Naive thymus-derived CD8-positive, alpha-beta T cell (primary cell): ENCODE measurements around the gene CAMTA1. TPM values are rescaled to one million over a fixed set of nuclear protein-coding genes. Genes with fewer than 3 reads are reported as not detected.

Source experiments
- ATAC-seq, 2 donors: fragments of 150-1000 bp; cut with Tn5 transposase in 1 of 2; sonication (Bioruptor Pico), chemical (Tn5 transposase) in 1 of 2; 1 replicate in 1 of 2; 2 replicates in 1 of 2; pipeline ENCODE4 v1.10.0; 2021; ENCODE audit warnings: mild to moderate bottlenecking in 2 of 2, moderate library complexity in 2 of 2
- POLR2A ChIA-PET: fragments of 350-600 bp; sonication (Branson Sonifier 250); formaldehyde crosslinking; loops from one replicate; lab custom pipeline; 2021; ENCODE audit warnings: antibody characterized with exemption; lab: Charles Lee
- DNase-seq, 10 donors: peaks; one replicate each; pipeline versions ENCODE4 v3.0.0 to v3.0.0-alpha.2; 2020 to 2022
- H3K27ac Mint-ChIP-seq, 10 donors: one replicate each; pipeline ENCODE4 v1.8.0; 2020 to 2022; ENCODE audit warnings: mild to moderate bottlenecking in 10 of 10, mixed read lengths in 10 of 10, moderate library complexity in 4 of 10, inconsistent platforms in 1 of 10
- H3K27me3 Mint-ChIP-seq, 5 donors: one replicate each; pipeline ENCODE4 v1.8.0; 2021 to 2022; ENCODE audit warnings: mixed read lengths in 5 of 5
- H3K36me3 Mint-ChIP-seq, 3 donors: one replicate each; pipeline ENCODE4 v1.8.0; 2020 to 2022; ENCODE audit warnings: mixed read lengths in 3 of 3, mild to moderate bottlenecking in 2 of 3, inconsistent platforms in 1 of 3
- H3K4me1 Mint-ChIP-seq, 4 donors: one replicate each; pipeline ENCODE4 v1.8.0; 2021 to 2022; ENCODE audit warnings: mixed read lengths in 4 of 4
- H3K4me3 Mint-ChIP-seq, 10 donors: one replicate each; pipeline ENCODE4 v1.8.0; 2020 to 2022; ENCODE audit warnings: mild to moderate bottlenecking in 10 of 10, mixed read lengths in 10 of 10, moderate library complexity in 6 of 10, inconsistent platforms in 1 of 10
- H3K9me3 Mint-ChIP-seq, 9 donors: one replicate each; pipeline ENCODE4 v1.8.0; 2020 to 2022; ENCODE audit warnings: mixed read lengths in 9 of 9, mild to moderate bottlenecking in 3 of 9, inconsistent platforms in 1 of 9, moderate library complexity in 1 of 9
- polyA plus RNA-seq, 3 donors: library from polyadenylated mRNA; unstranded; fragments of 300-500 nt; fragmentation: Illumina TruSeq; gene quantifications; one replicate each; pipeline ENCODE4 v1.2.3, GENCODE V29; 2021
- total RNA-seq, 8 experiments: library from RNA in 2 of 8; stranded (reverse) in 2 of 8; gene quantifications; one replicate each; pipeline ENCODE4 v1.2.3 and lab custom pipeline; 2021 to 2026

Gene CAMTA1
- total and polyA plus RNA-seq, 5 experiments from 2014 or later, result 32.6 to 78.3 (median 47.3) TPM

- POLR2A ChIA-PET, result no interaction called here
- no peak for ATAC-seq
- no peak overlapping the region for H3K4me3 Mint-ChIP-seq
- H3K36me3 Mint-ChIP-seq, result no peaks in the 10 kb centered on the region
- H3K27me3 Mint-ChIP-seq, result peaks cover 0 to 8% (median 0%) of the 10 kb centered on the region in 5 donors
- DNase-seq, result no peak
- H3K27ac Mint-ChIP-seq, result no peak overlapping the region
- H3K4me1 Mint-ChIP-seq, result peaks cover 0 to 10% (median 0%) of the 10 kb centered on the region in 4 donors
- no peaks in the 10 kb centered on the region for H3K9me3 Mint-ChIP-seq
Measured at GRCh38 chr1:7644961-7645750, 859.9 kb downstream of the CAMTA1 start.

- Mint-ChIP-seq H3K36me3 (no peaks in the 10 kb centered on the region), H3K4me3 (no peak overlapping the region), H3K9me3 (no peaks in the 10 kb centered on the region), H3K27ac (no peak overlapping the region), H3K4me1 (peaks cover 0 to 10% (median 0%) of the 10 kb centered on the region in 4 donors), H3K27me3 (peaks cover 0 to 9% (median 0%) of the 10 kb centered on the region in 5 donors)
- ATAC-seq (no peak), DNase-seq (no peak)
- POLR2A ChIA-PET, result no interaction called here
Measured at GRCh38 chr1:7645751-7646048, 860.4 kb downstream of the CAMTA1 start.

- H3K4me1 Mint-ChIP-seq, result peaks cover 0 to 10% (median 0%) of the 10 kb centered on the region in 4 donors
- no peaks in the 10 kb centered on the region for H3K9me3 Mint-ChIP-seq
- H3K4me3 Mint-ChIP-seq, result no peak overlapping the region
- H3K27ac Mint-ChIP-seq, result no peak overlapping the region
- H3K36me3 Mint-ChIP-seq, result no peaks in the 10 kb centered on the region
- H3K27me3 Mint-ChIP-seq, result peaks cover 0 to 9% (median 0%) of the 10 kb centered on the region in 5 donors
- ATAC-seq (no peak), DNase-seq (no peak)
- POLR2A ChIA-PET, result no interaction called here
Measured at GRCh38 chr1:7646164-7646563, 860.9 kb downstream of the CAMTA1 start.

- Mint-ChIP-seq H3K27me3 (peaks cover 0 to 9% (median 0%) of the 10 kb centered on the region in 5 donors), H3K36me3 (no peaks in the 10 kb centered on the region), H3K9me3 (no peaks in the 10 kb centered on the region), H3K4me3 (no peak overlapping the region), H3K27ac (no peak overlapping the region), H3K4me1 (peaks cover 0 to 10% (median 0%) of the 10 kb centered on the region in 4 donors)
- POLR2A ChIA-PET, result no interaction called here
- DNase-seq, result peak; percentile 41 to 77 (median 58)
- ATAC-seq, result peak; percentile 51 to 58
Measured at GRCh38 chr1:7646981-7647901, 862.0 kb downstream of the CAMTA1 start.

GRCh38 chr1:7648761-7649384 lies 863.6 kb downstream of the CAMTA1 start:
- ATAC-seq (no peak), DNase-seq (no peak)
- POLR2A ChIA-PET, result no interaction called here
- H3K27ac Mint-ChIP-seq, result no peak overlapping the region
- H3K27me3 Mint-ChIP-seq, result peaks cover 0 to 9% (median 0%) of the 10 kb centered on the region in 5 donors
- peaks cover 0 to 10% (median 0%) of the 10 kb centered on the region in 4 donors for H3K4me1 Mint-ChIP-seq
- H3K9me3 Mint-ChIP-seq, result no peaks in the 10 kb centered on the region
- no peak overlapping the region for H3K4me3 Mint-ChIP-seq
- H3K36me3 Mint-ChIP-seq, result no peaks in the 10 kb centered on the region

GRCh38 chr1:7650801-7651200 lies 865.5 kb downstream of the CAMTA1 start:
- H3K4me3 Mint-ChIP-seq, result no peak overlapping the region
- no peak for DNase-seq
- H3K27ac Mint-ChIP-seq, result no peak overlapping the region
- H3K27me3 Mint-ChIP-seq, result peaks cover 0 to 9% (median 0%) of the 10 kb centered on the region in 5 donors
- no peaks in the 10 kb centered on the region for H3K9me3 Mint-ChIP-seq
- no peaks in the 10 kb centered on the region for H3K36me3 Mint-ChIP-seq
- POLR2A ChIA-PET, result no interaction called here
- ATAC-seq, result no peak
- peaks cover 0 to 7% (median 0%) of the 10 kb centered on the region in 4 donors for H3K4me1 Mint-ChIP-seq

- Mint-ChIP-seq H3K4me3 (no peak overlapping the region), H3K27me3 (peaks cover 0 to 9% (median 0%) of the 10 kb centered on the region in 5 donors), H3K36me3 (no peaks in the 10 kb centered on the region), H3K4me1 (peaks cover 0 to 3% (median 0%) of the 10 kb centered on the region in 4 donors), H3K27ac (no peak overlapping the region), H3K9me3 (no peaks in the 10 kb centered on the region)
- POLR2A ChIA-PET, result no interaction called here
- DNase-seq, result no peak
- no peak for ATAC-seq
Measured at GRCh38 chr1:7651203-7651602, 865.9 kb downstream of the CAMTA1 start.

GRCh38 chr1:7652061-7652460 lies 866.8 kb downstream of the CAMTA1 start:
- no peak overlapping the region for H3K27ac Mint-ChIP-seq
- H3K36me3 Mint-ChIP-seq, result no peaks in the 10 kb centered on the region
- DNase-seq (no peak), ATAC-seq (no peak)
- H3K4me1 Mint-ChIP-seq, result no peaks in the 10 kb centered on the region
- no peak overlapping the region for H3K4me3 Mint-ChIP-seq
- POLR2A ChIA-PET, result no interaction called here
- H3K9me3 Mint-ChIP-seq, result no peaks in the 10 kb centered on the region
- H3K27me3 Mint-ChIP-seq, result peaks cover 0 to 9% (median 0%) of the 10 kb centered on the region in 5 donors

- Mint-ChIP-seq H3K4me1 (no peaks in the 10 kb centered on the region), H3K4me3 (no peak overlapping the region), H3K27ac (no peak overlapping the region), H3K36me3 (no peaks in the 10 kb centered on the region), H3K9me3 (no peaks in the 10 kb centered on the region), H3K27me3 (peaks cover 0 to 7% (median 0%) of the 10 kb centered on the region in 5 donors)
- no peak for DNase-seq
- POLR2A ChIA-PET, result no interaction called here
- ATAC-seq, result no peak
Measured at GRCh38 chr1:7652515-7653098, 867.4 kb downstream of the CAMTA1 start.

GRCh38 chr1:7654725-7655124 lies 869.5 kb downstream of the CAMTA1 start:
- H3K4me1 Mint-ChIP-seq, result no peaks in the 10 kb centered on the region
- peak overlapping the region in 1 of 10 donors; percentile 4 for H3K27ac Mint-ChIP-seq
- POLR2A ChIA-PET, result no interaction called here
- no peaks in the 10 kb centered on the region for H3K9me3 Mint-ChIP-seq
- no peak for ATAC-seq
- H3K27me3 Mint-ChIP-seq, result peaks cover 0 to 3% (median 0%) of the 10 kb centered on the region in 5 donors
- H3K4me3 Mint-ChIP-seq, result no peak overlapping the region
- H3K36me3 Mint-ChIP-seq, result no peaks in the 10 kb centered on the region
- no peak for DNase-seq

GRCh38 chr1:7655354-7655753 lies 870.1 kb downstream of the CAMTA1 start:
- Mint-ChIP-seq H3K4me1 (no peaks in the 10 kb centered on the region), H3K27me3 (peaks cover 0 to 1% (median 0%) of the 10 kb centered on the region in 5 donors), H3K27ac (no peak overlapping the region), H3K9me3 (no peaks in the 10 kb centered on the region), H3K4me3 (no peak overlapping the region), H3K36me3 (no peaks in the 10 kb centered on the region)
- POLR2A ChIA-PET, result no interaction called here
- ATAC-seq, result no peak
- no peak for DNase-seq

GRCh38 chr1:7656557-7657215 lies 871.4 kb downstream of the CAMTA1 start:
- H3K4me3 Mint-ChIP-seq, result no peak overlapping the region
- POLR2A ChIA-PET, result no interaction called here
- no peak overlapping the region for H3K27ac Mint-ChIP-seq
- H3K4me1 Mint-ChIP-seq, result no peaks in the 10 kb centered on the region
- ATAC-seq (no peak), DNase-seq (no peak)
- H3K36me3 Mint-ChIP-seq, result no peaks in the 10 kb centered on the region
- no peaks in the 10 kb centered on the region for H3K9me3 Mint-ChIP-seq
- H3K27me3 Mint-ChIP-seq, result no peaks in the 10 kb centered on the region
